ENCODE measurements around the gene SEC14L1.

DNA sequence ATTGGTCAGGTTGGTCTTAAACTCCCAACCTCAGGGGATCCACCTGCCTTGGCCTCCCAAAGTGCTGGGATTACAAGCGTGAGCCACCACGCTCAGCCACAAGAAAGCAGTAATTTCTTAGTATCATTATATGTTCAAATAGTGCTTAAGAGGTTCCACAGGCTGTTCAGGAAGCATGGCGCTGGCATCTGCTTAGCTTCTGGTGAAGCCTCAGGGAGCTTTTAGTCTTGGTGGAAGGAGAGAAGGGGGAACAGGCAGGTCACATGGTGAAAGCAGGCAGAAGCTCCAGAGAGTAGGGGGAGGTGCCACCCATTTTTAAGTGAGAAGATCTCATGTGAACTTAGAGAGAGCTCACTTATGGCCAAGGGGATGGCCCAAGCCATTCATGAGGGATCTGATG is 3.7 kb upstream of the SEC14L1 start:
- TF ChIP-seq RAD21 (IDR thresholded peaks at IDR 0.05; ENCODE audit: low read depth) (no peak), CREB1 (IDR thresholded peaks at IDR 0.05; ENCODE audit: low read depth) (no peak), FOXM1 (IDR thresholded peaks at IDR 0.05; ENCODE audit: borderline replicate concordance, low read depth) (no peak), ZBTB7A (IDR thresholded peaks at IDR 0.05; ENCODE audit: low read depth) (no peak), EP300 (IDR thresholded peaks at IDR 0.05; ENCODE audit: borderline replicate concordance) (no peak)
- TF ChIP-seq, protein P1, sequence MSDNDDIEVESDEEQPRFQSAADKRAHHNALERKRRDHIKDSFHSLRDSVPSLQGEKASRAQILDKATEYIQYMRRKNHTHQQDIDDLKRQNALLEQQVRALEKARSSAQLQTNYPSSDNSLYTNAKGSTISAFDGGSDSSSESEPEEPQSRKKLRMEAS (IDR thresholded peaks at IDR 0.05): no peak

Data from Ishikawa (cell line).